Central memory CD4-positive, alpha-beta T cell (primary cell): ENCODE results near the gene TMPRSS13.
"Not testable (repeated sequence)": the region's sequence is repeated elsewhere in the genome, so short reads cannot be mapped to it uniquely, and the experiment has no call there.

Experiments used
- DNase-seq: peaks from one replicate; pipeline ENCODE4 v3.0.0; 2022

TMPRSS13 gene

GRCh38 chr11:117871160-117871559, 58.0 kb downstream of the TMPRSS13 start:
- DNase-seq: no peak

- DNase-seq: no peak
Observed at GRCh38 chr11:117870103-117870952, 58.9 kb downstream of the TMPRSS13 start.

- no peak for DNase-seq
Observed at GRCh38 chr11:117869604-117870003, 59.6 kb downstream of the TMPRSS13 start.

GRCh38 chr11:117868815-117869561, 60.2 kb downstream of the TMPRSS13 start:
- no peak for DNase-seq

- DNase-seq: no peak
Observed at GRCh38 chr11:117868088-117868487, 61.1 kb downstream of the TMPRSS13 start.

GRCh38 chr11:117866526-117866925, 62.7 kb downstream of the TMPRSS13 start:
- DNase-seq: no peak

GRCh38 chr11:117865546-117865945, 63.7 kb downstream of the TMPRSS13 start:
- not testable (repeated sequence) for DNase-seq

- DNase-seq: no peak
Observed at GRCh38 chr11:117863383-117863782, 65.8 kb downstream of the TMPRSS13 start.

- no peak for DNase-seq
Observed at GRCh38 chr11:117862753-117863152, 66.4 kb downstream of the TMPRSS13 start.

- no peak for DNase-seq
Observed at GRCh38 chr11:117862019-117862725, 67.0 kb downstream of the TMPRSS13 start.

- no peak for DNase-seq
Observed at GRCh38 chr11:117861151-117862018, 67.8 kb downstream of the TMPRSS13 start.

- DNase-seq: no peak
Observed at GRCh38 chr11:117860139-117860538, 69.1 kb downstream of the TMPRSS13 start.

GRCh38 chr11:117859488-117860112, 69.6 kb downstream of the TMPRSS13 start:
- no peak for DNase-seq

- no peak for DNase-seq
Observed at GRCh38 chr11:117859061-117859460, 70.1 kb downstream of the TMPRSS13 start.

- no peak for DNase-seq
Observed at GRCh38 chr11:117857734-117858414, 71.3 kb downstream of the TMPRSS13 start.

GRCh38 chr11:117855912-117856651, 73.1 kb downstream of the TMPRSS13 start:
- DNase-seq: no peak

GRCh38 chr11:117855186-117855845, 73.9 kb downstream of the TMPRSS13 start:
- DNase-seq: no peak

GRCh38 chr11:117852309-117852708, 76.9 kb downstream of the TMPRSS13 start:
- DNase-seq: no peak

- no peak for DNase-seq
Observed at GRCh38 chr11:117851852-117852251, 77.3 kb downstream of the TMPRSS13 start.

- no peak for DNase-seq
Observed at GRCh38 chr11:117851106-117851505, 78.1 kb downstream of the TMPRSS13 start.
